CD4-positive, alpha-beta memory T cell (primary cell): Measurements from ENCODE around the gene TXLNB. TPM values are rescaled to one million over a fixed set of nuclear protein-coding genes. Genes with fewer than 3 reads are reported as not detected.

ENCODE experiments used
- CTCF ChIA-PET: fragments of 350-600 bp; sonication (Branson Sonifier 250); formaldehyde crosslinking; loops from one replicate; lab custom pipeline; 2021; ENCODE audit warnings: inconsistent platforms; ENCODE audit not compliant: partially characterized antibody; lab: Charles Lee
- POLR2A ChIA-PET: fragments of 350-600 bp; sonication (Branson Sonifier 250); formaldehyde crosslinking; loops from one replicate; lab custom pipeline; 2021; ENCODE audit not compliant: partially characterized antibody; lab: Charles Lee
- DNase-seq, 5 donors: peaks; one replicate each; pipeline versions ENCODE4 v3.0.0 to v3.0.0-alpha.2; 2020 to 2022; ENCODE audit warnings: mixed read lengths in 1 of 5
- H3K27ac ChIP-seq: one replicate; pipeline ENCODE4 v1.7.0; 2013; ENCODE audit warnings: low read depth, low read length
- H3K27me3 ChIP-seq: 2 replicates; pipeline ENCODE4 v1.7.0; 2013; ENCODE audit warnings: mild to moderate bottlenecking, low read length, moderate library complexity; ENCODE audit not compliant: insufficient read depth
- H3K36me3 ChIP-seq: 2 replicates; pipeline ENCODE4 v1.7.0; 2013; ENCODE audit warnings: mild to moderate bottlenecking, low read length, moderate library complexity; ENCODE audit not compliant: insufficient read depth
- H3K4me1 ChIP-seq: 2 replicates; pipeline ENCODE4 v1.7.0; 2013; ENCODE audit warnings: mild to moderate bottlenecking, low read length, moderate library complexity; ENCODE audit not compliant: insufficient read depth
- H3K4me3 ChIP-seq, 2 donors: one replicate each; pipeline ENCODE4 v1.7.0; 2013; ENCODE audit warnings: low read length in 2 of 2, mild to moderate bottlenecking in 1 of 2
- H3K9me3 ChIP-seq, 2 donors: one replicate each; pipeline ENCODE4 v1.7.0; 2013; ENCODE audit warnings: low read length in 2 of 2, control low read depth in 1 of 2; ENCODE audit not compliant: control insufficient read depth in 1 of 2
- H3K27ac Mint-ChIP-seq, 7 donors: one replicate each; pipeline ENCODE4 v1.8.0; 2020 to 2021; ENCODE audit warnings: mixed read lengths in 7 of 7, mild to moderate bottlenecking in 6 of 7, inconsistent platforms in 3 of 7, moderate library complexity in 3 of 7
- H3K27me3 Mint-ChIP-seq, 2 donors: one replicate each; pipeline ENCODE4 v1.8.0; 2020 to 2021; ENCODE audit warnings: mixed read lengths in 2 of 2
- H3K36me3 Mint-ChIP-seq, 2 donors: one replicate each; pipeline ENCODE4 v1.8.0; 2020 to 2021; ENCODE audit warnings: mixed read lengths in 2 of 2, inconsistent platforms in 1 of 2, mild to moderate bottlenecking in 1 of 2
- H3K4me1 Mint-ChIP-seq, 4 donors: one replicate each; pipeline ENCODE4 v1.8.0; 2020 to 2021; ENCODE audit warnings: mixed read lengths in 4 of 4, mild to moderate bottlenecking in 1 of 4
- H3K4me3 Mint-ChIP-seq, 8 donors: one replicate each; pipeline ENCODE4 v1.8.0; 2020 to 2021; ENCODE audit warnings: mixed read lengths in 8 of 8, mild to moderate bottlenecking in 7 of 8, moderate library complexity in 6 of 8, inconsistent platforms in 3 of 8
- H3K9me3 Mint-ChIP-seq, 8 donors: one replicate each; pipeline ENCODE4 v1.8.0; 2020 to 2021; ENCODE audit warnings: mixed read lengths in 8 of 8, mild to moderate bottlenecking in 5 of 8, inconsistent platforms in 3 of 8, moderate library complexity in 1 of 8
- intact Hi-C: fragments of 100-400 bp; cut with micrococcal nuclease; formaldehyde crosslinking; loops from one replicate; pipeline ENCODE4 v1.15.1; 2023
- polyA plus RNA-seq, 2 donors: library from polyadenylated mRNA; unstranded; fragments of 300-500 nt; fragmentation: Illumina TruSeq; gene quantifications; one replicate each; pipeline ENCODE4 v1.2.3, GENCODE V29; 2021
- total RNA-seq, 2 experiments: library from RNA; stranded (reverse); gene quantifications; one replicate each; pipeline ENCODE4 v1.2.3, GENCODE V29; 2021

The TXLNB gene
- total and polyA plus RNA-seq, 4 experiments from 2014 or later = 0.78 to 1.6 (median 1.4) TPM; not detected in 1

- Mint-ChIP-seq H3K4me3 (no peak overlapping the region), H3K9me3 (no peaks in the 10 kb centered on the region), H3K4me1 (peaks cover 0 to 6% (median 2%) of the 10 kb centered on the region in 4 donors), H3K27me3 (no peaks in the 10 kb centered on the region), H3K36me3 (no peaks in the 10 kb centered on the region), H3K27ac (peak overlapping the region in 2 of 7 donors; percentile 7 to 19)
- Histone ChIP-seq H3K4me1 (no peaks in the 10 kb centered on the region), H3K9me3 (no peaks in the 10 kb centered on the region), H3K36me3 (no peaks in the 10 kb centered on the region), H3K4me3 (no peak overlapping the region), H3K27me3 (no peaks in the 10 kb centered on the region), H3K27ac (no peak overlapping the region)
- CTCF ChIA-PET = interaction anchor here (0.7 kb wide), 1 partner anchor 80 kb away, joined by 3 read pairs; no protein-coding TSS in a partner anchor
- intact Hi-C loops = loop anchor here (5.0 kb wide), 1 partner anchor 73 kb away; no protein-coding TSS in a partner anchor
- POLR2A ChIA-PET = no interaction called here
- no peak for DNase-seq
Observed at GRCh38 chr6:139335447-139336210, 43.8 kb upstream of the TXLNB start.

- no peak overlapping the region for H3K4me3 Mint-ChIP-seq
- no peaks in the 10 kb centered on the region for H3K36me3 Mint-ChIP-seq
- H3K9me3 Mint-ChIP-seq = no peaks in the 10 kb centered on the region
- H3K4me1 Mint-ChIP-seq = peaks cover 2 to 6% (median 3%) of the 10 kb centered on the region in 4 donors
- no peaks in the 10 kb centered on the region for H3K27me3 Mint-ChIP-seq
- CTCF ChIA-PET = no interaction called here
- H3K27ac Mint-ChIP-seq = peak overlapping the region in 1 of 7 donors; percentile 7
- Histone ChIP-seq H3K27me3 (no peaks in the 10 kb centered on the region), H3K4me3 (no peak overlapping the region), H3K36me3 (no peaks in the 10 kb centered on the region), H3K27ac (no peak overlapping the region), H3K4me1 (no peaks in the 10 kb centered on the region), H3K9me3 (no peaks in the 10 kb centered on the region)
- DNase-seq = no peak
- POLR2A ChIA-PET = no interaction called here
- intact Hi-C loops = loop anchor here (5.0 kb wide), 1 partner anchor 73 kb away; no protein-coding TSS in a partner anchor
Observed at GRCh38 chr6:139334806-139335446, 43.1 kb upstream of the TXLNB start.

- H3K27me3 ChIP-seq = no peaks in the 10 kb centered on the region
- H3K36me3 ChIP-seq = no peaks in the 10 kb centered on the region
- H3K27ac ChIP-seq = no peak overlapping the region
- H3K9me3 ChIP-seq = no peaks in the 10 kb centered on the region
- Mint-ChIP-seq H3K9me3 (no peaks in the 10 kb centered on the region), H3K4me3 (no peak overlapping the region), H3K27me3 (no peaks in the 10 kb centered on the region), H3K27ac (peak overlapping the region in 1 of 7 donors; percentile 31), H3K4me1 (peaks cover 3 to 17% (median 7%) of the 10 kb centered on the region in 4 donors), H3K36me3 (no peaks in the 10 kb centered on the region)
- CTCF ChIA-PET = interaction anchor here (0.7 to 1.5 kb wide), 4 partner anchors 9 to 111 kb away, joined by 3 to 5 read pairs (median 3); no protein-coding TSS in a partner anchor
- DNase-seq = no peak
- H3K4me1 ChIP-seq = peaks cover under 1% of the 10 kb centered on the region
- intact Hi-C loops = no loop called here
- H3K4me3 ChIP-seq = no peak overlapping the region
- POLR2A ChIA-PET = interaction anchor here (0.9 to 1.5 kb wide), 4 partner anchors 20 to 44 kb away, joined by 3 to 6 read pairs (median 4); partner anchors contain the start of genes CITED2 and TXLNB
Observed at GRCh38 chr6:139330826-139331500, 39.2 kb upstream of the TXLNB start.

GRCh38 chr6:139330306-139330705, 38.5 kb upstream of the TXLNB start:
- POLR2A ChIA-PET = interaction anchor here (0.9 to 1.5 kb wide), 3 partner anchors 19 to 45 kb away, joined by 3 to 4 read pairs (median 3); partner anchors contain the start of genes CITED2 and TXLNB
- H3K27me3 ChIP-seq = no peaks in the 10 kb centered on the region
- Mint-ChIP-seq H3K4me1 (peaks cover 7 to 23% (median 12%) of the 10 kb centered on the region in 4 donors), H3K27me3 (no peaks in the 10 kb centered on the region), H3K27ac (peak overlapping the region in 1 of 7 donors; percentile 25), H3K4me3 (no peak overlapping the region), H3K9me3 (no peaks in the 10 kb centered on the region), H3K36me3 (no peaks in the 10 kb centered on the region)
- DNase-seq = no peak
- peaks cover 7% of the 10 kb centered on the region for H3K4me1 ChIP-seq
- CTCF ChIA-PET = interaction anchor here (0.6 to 1.5 kb wide), 2 partner anchors 110 to 347 kb away, joined by 3 to 5 read pairs; no protein-coding TSS in a partner anchor
- H3K9me3 ChIP-seq = no peaks in the 10 kb centered on the region
- no peaks in the 10 kb centered on the region for H3K36me3 ChIP-seq
- intact Hi-C loops = no loop called here
- H3K27ac ChIP-seq = no peak overlapping the region
- H3K4me3 ChIP-seq = no peak overlapping the region

GRCh38 chr6:139329224-139329623, 37.4 kb upstream of the TXLNB start:
- H3K4me1 ChIP-seq = peaks cover 18% of the 10 kb centered on the region
- H3K27ac Mint-ChIP-seq = peak overlapping the region in 1 of 7 donors; percentile 66
- H3K27me3 Mint-ChIP-seq = no peaks in the 10 kb centered on the region
- no peak overlapping the region for H3K27ac ChIP-seq
- H3K36me3 Mint-ChIP-seq = no peaks in the 10 kb centered on the region
- H3K36me3 ChIP-seq = no peaks in the 10 kb centered on the region
- H3K9me3 ChIP-seq = no peaks in the 10 kb centered on the region
- H3K9me3 Mint-ChIP-seq = no peaks in the 10 kb centered on the region
- H3K4me1 Mint-ChIP-seq = peaks cover 7 to 29% (median 15%) of the 10 kb centered on the region in 4 donors
- no peaks in the 10 kb centered on the region for H3K27me3 ChIP-seq
- H3K4me3 Mint-ChIP-seq = no peak overlapping the region
- no peak overlapping the region for H3K4me3 ChIP-seq
- intact Hi-C loops = no loop called here
- CTCF ChIA-PET = interaction anchor here (1.0 kb wide), 1 partner anchor 37 kb away, joined by 3 read pairs; the partner anchor contains the start of gene TXLNB
- POLR2A ChIA-PET = interaction anchor here (0.6 to 1.6 kb wide), 5 partner anchors 10 to 382 kb away, joined by 3 to 4 read pairs (median 3); partner anchors contain the start of gene TXLNB
- no peak for DNase-seq

GRCh38 chr6:139327038-139327437, 35.2 kb upstream of the TXLNB start:
- no peak overlapping the region for H3K4me3 ChIP-seq
- POLR2A ChIA-PET = interaction anchor here (0.7 to 4.6 kb wide), 5 partner anchors 8 to 190 kb away, joined by 3 to 59 read pairs (median 4); partner anchors contain the start of genes CITED2 and TXLNB
- peaks cover 0 to 5% of the 10 kb centered on the region in 2 donors for H3K36me3 Mint-ChIP-seq
- H3K4me1 Mint-ChIP-seq = peaks cover 22 to 43% (median 33%) of the 10 kb centered on the region in 4 donors
- peak overlapping the region in 3 of 7 donors; percentile 42 to 66 (median 62) for H3K27ac Mint-ChIP-seq
- no peaks in the 10 kb centered on the region for H3K9me3 ChIP-seq
- H3K4me3 Mint-ChIP-seq = peak overlapping the region in 1 of 8 donors; percentile 45
- H3K4me1 ChIP-seq = peaks cover 35% of the 10 kb centered on the region
- peaks cover 0 to 3% (median 0%) of the 10 kb centered on the region in 8 donors for H3K9me3 Mint-ChIP-seq
- no peak for DNase-seq
- no peak overlapping the region for H3K27ac ChIP-seq
- H3K27me3 ChIP-seq = no peaks in the 10 kb centered on the region
- no peaks in the 10 kb centered on the region for H3K27me3 Mint-ChIP-seq
- no peaks in the 10 kb centered on the region for H3K36me3 ChIP-seq
- CTCF ChIA-PET = interaction anchor here (1.4 to 2.9 kb wide), 2 partner anchors 37 to 107 kb away, joined by 4 to 9 read pairs; no protein-coding TSS in a partner anchor
- intact Hi-C loops = no loop called here
